HepG2 (cell line): ENCODE results near the gene TRMT1. TPM values are rescaled to one million over a fixed set of nuclear protein-coding genes. Genes with fewer than 3 reads are reported as not detected.

Experiments
- GABPB1 ChIP-seq: IDR thresholded peaks from 2 replicates; pipeline ENCODE4 v1.6.1; 2016; ENCODE audit warnings: mild to moderate bottlenecking, missing genetic modification reagents, moderate library complexity, missing compliant biosample characterization
- IKZF1 ChIP-seq: fragments of 450-650 bp; IDR thresholded peaks from 2 replicates; pipeline ENCODE4 v1.7.1; 2016
- NCOA1 ChIP-seq: sonication (generic); formaldehyde crosslinking; IDR thresholded peaks from 2 replicates; pipeline ENCODE4 v1.9.0; 2021; ENCODE audit warnings: missing genetic modification reagents
- SETDB1 ChIP-seq: sonication (generic); formaldehyde crosslinking; IDR thresholded peaks from 2 replicates; pipeline ENCODE4 v1.5.1; 2020; ENCODE audit warnings: missing genetic modification reagents, mild to moderate bottlenecking, borderline replicate concordance
- TAF15 ChIP-seq: fragments of 200-400 bp; formaldehyde crosslinking; IDR thresholded peaks from one replicate; pipeline ENCODE4 v1.6.1; 2018; ENCODE audit warnings: mild to moderate bottlenecking, low read depth, low read length; ENCODE audit not compliant: poor library complexity, severe bottlenecking
- ZBTB42 ChIP-seq: sonication (generic); formaldehyde crosslinking; IDR thresholded peaks from 2 replicates; pipeline ENCODE4 v1.5.0; 2020; ENCODE audit warnings: mild to moderate bottlenecking, missing genetic modification reagents
- ZKSCAN5 ChIP-seq: sonication (generic); formaldehyde crosslinking; IDR thresholded peaks from 2 replicates; pipeline ENCODE4 v1.5.1; 2020; ENCODE audit warnings: mild to moderate bottlenecking, missing genetic modification reagents
- ZNF264 ChIP-seq: sonication (generic); formaldehyde crosslinking; IDR thresholded peaks from 2 replicates; pipeline ENCODE4 v1.4.0; 2020; ENCODE audit warnings: missing genetic modification reagents
- polyA plus RNA-seq, 8 experiments: library from polyadenylated mRNA; depleted of rRNA in 3 of 8; stranded (reverse) in 7 of 8; unstranded in 1 of 8; fragments of >200 nt; fragmentation: Illumina TruSeq in 4 of 8; extraction: Trizol in 4 of 8; gene quantifications; 2 replicates each; pipeline versions ENCODE4 v1.2.1 to v1.2.3, GENCODE V29; 2011 to 2016; ENCODE audit warnings: low read depth in 4 of 8, missing spikeins in 1 of 8, mixed read lengths in 1 of 8; ENCODE audit not compliant: insufficient read depth in 1 of 8
- total RNA-seq, 5 experiments: library from RNA; depleted of rRNA; stranded (reverse); fragments of >200 nt; fragmentation: Illumina TruSeq; extraction: Trizol; gene quantifications; 2 replicates each; pipeline ENCODE4 v1.2.3, GENCODE V29; 2016; ENCODE audit warnings: low read depth in 1 of 5
- TF ChIP-seq, protein P1 (sequence below): sonication (generic); formaldehyde crosslinking; IDR thresholded peaks from 2 replicates; pipeline ENCODE4 v1.9.0; 2021; ENCODE audit warnings: missing genetic modification reagents, borderline replicate concordance
- TF ChIP-seq, protein P2 (sequence below): sonication (generic); formaldehyde crosslinking; IDR thresholded peaks from 2 replicates; pipeline ENCODE4 v1.4.0; 2020; ENCODE audit warnings: missing genetic modification reagents
- TF ChIP-seq, protein P3 (sequence below): sonication (generic); formaldehyde crosslinking; IDR thresholded peaks from 2 replicates; pipeline ENCODE4 v1.4.0; 2020; ENCODE audit warnings: missing genetic modification reagents
- TF ChIP-seq, protein P4 (sequence below): sonication (generic); formaldehyde crosslinking; IDR thresholded peaks from 2 replicates; pipeline ENCODE4 v1.4.0; 2020; ENCODE audit warnings: mild to moderate bottlenecking, missing genetic modification reagents
- TF ChIP-seq, protein P5 (sequence below): sonication (generic); formaldehyde crosslinking; IDR thresholded peaks from 2 replicates; pipeline ENCODE4 v1.8.0; 2022; ENCODE audit warnings: missing genetic modification reagents, mild to moderate bottlenecking, inconsistent platforms, borderline replicate concordance

Gene TRMT1
- total and polyA plus RNA-seq, 2 of the 13 experiments (the other 11 are each of a cell fraction or from before 2014, with no cell fraction given) = 35.5 to 44.1 TPM

DNA sequence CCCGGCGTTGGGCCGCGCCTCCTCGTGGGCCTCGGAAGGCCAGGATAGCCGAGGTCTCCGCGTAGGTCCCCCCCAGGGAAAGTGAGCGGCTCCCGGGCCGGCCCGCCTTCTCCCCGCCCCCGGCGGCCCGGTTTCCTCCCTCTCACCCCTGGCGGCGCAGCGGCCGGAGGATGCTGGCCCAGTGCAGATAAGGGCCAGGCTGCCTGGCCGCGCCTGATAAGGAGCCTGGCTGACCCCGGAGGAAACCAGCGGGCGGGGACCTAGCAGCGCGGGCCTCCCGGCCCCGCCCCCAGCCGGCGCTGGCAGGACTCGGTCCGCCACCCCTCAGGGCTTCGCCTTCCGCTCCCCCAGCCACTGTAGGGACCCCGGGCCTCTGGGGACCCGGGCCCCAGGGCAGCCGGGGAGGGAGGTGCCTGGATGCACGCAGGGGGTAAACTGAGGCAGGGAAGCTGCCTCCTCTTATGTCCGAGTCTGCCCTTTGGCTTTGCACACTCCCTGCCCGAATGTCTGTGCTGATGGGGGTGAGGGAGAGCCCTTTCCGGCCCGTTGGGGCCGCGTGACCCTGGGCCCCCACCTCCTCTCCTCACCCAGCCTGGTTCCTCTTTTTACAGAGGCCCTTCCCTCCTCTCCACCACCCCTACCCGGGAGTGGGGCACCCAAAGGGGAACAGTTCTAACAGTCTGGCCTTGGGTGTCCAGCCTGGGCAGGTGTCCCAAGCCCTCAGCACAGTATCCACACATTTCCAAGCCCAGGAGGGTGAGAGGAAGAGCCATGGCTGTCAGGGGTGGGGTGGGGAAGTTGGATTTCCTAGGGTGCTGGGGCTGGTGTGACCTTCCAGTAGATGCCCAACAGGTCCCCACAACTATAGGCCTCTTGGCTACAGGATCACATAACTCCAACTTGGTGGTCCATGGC lies 13.6 kb downstream of the TRMT1 start, which contains the start of gene LYL1 (continued):
- TF ChIP-seq, protein P1, sequence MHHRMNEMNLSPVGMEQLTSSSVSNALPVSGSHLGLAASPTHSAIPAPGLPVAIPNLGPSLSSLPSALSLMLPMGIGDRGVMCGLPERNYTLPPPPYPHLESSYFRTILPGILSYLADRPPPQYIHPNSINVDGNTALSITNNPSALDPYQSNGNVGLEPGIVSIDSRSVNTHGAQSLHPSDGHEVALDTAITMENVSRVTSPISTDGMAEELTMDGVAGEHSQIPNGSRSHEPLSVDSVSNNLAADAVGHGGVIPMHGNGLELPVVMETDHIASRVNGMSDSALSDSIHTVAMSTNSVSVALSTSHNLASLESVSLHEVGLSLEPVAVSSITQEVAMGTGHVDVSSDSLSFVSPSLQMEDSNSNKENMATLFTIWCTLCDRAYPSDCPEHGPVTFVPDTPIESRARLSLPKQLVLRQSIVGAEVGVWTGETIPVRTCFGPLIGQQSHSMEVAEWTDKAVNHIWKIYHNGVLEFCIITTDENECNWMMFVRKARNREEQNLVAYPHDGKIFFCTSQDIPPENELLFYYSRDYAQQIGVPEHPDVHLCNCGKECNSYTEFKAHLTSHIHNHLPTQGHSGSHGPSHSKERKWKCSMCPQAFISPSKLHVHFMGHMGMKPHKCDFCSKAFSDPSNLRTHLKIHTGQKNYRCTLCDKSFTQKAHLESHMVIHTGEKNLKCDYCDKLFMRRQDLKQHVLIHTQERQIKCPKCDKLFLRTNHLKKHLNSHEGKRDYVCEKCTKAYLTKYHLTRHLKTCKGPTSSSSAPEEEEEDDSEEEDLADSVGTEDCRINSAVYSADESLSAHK (CRISPR knock-in tag) = no peak
- TF ChIP-seq, protein P2, sequence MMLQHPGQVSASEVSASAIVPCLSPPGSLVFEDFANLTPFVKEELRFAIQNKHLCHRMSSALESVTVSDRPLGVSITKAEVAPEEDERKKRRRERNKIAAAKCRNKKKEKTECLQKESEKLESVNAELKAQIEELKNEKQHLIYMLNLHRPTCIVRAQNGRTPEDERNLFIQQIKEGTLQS (CRISPR knock-in tag) = no peak
- no peak for TF ChIP-seq NCOA1 (CRISPR knock-in tag)
- TF ChIP-seq, protein P3, sequence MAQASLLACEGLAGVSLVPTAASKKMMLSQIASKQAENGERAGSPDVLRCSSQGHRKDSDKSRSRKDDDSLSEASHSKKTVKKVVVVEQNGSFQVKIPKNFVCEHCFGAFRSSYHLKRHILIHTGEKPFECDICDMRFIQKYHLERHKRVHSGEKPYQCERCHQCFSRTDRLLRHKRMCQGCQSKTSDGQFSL = no peak
- no peak for TF ChIP-seq IKZF1
- TF ChIP-seq ZNF264 (CRISPR knock-in tag) = no peak
- TF ChIP-seq GABPB1 (CRISPR knock-in tag) = peak; percentile 64; the same call in 1 of the 2 replicates
- TF ChIP-seq, protein P4, sequence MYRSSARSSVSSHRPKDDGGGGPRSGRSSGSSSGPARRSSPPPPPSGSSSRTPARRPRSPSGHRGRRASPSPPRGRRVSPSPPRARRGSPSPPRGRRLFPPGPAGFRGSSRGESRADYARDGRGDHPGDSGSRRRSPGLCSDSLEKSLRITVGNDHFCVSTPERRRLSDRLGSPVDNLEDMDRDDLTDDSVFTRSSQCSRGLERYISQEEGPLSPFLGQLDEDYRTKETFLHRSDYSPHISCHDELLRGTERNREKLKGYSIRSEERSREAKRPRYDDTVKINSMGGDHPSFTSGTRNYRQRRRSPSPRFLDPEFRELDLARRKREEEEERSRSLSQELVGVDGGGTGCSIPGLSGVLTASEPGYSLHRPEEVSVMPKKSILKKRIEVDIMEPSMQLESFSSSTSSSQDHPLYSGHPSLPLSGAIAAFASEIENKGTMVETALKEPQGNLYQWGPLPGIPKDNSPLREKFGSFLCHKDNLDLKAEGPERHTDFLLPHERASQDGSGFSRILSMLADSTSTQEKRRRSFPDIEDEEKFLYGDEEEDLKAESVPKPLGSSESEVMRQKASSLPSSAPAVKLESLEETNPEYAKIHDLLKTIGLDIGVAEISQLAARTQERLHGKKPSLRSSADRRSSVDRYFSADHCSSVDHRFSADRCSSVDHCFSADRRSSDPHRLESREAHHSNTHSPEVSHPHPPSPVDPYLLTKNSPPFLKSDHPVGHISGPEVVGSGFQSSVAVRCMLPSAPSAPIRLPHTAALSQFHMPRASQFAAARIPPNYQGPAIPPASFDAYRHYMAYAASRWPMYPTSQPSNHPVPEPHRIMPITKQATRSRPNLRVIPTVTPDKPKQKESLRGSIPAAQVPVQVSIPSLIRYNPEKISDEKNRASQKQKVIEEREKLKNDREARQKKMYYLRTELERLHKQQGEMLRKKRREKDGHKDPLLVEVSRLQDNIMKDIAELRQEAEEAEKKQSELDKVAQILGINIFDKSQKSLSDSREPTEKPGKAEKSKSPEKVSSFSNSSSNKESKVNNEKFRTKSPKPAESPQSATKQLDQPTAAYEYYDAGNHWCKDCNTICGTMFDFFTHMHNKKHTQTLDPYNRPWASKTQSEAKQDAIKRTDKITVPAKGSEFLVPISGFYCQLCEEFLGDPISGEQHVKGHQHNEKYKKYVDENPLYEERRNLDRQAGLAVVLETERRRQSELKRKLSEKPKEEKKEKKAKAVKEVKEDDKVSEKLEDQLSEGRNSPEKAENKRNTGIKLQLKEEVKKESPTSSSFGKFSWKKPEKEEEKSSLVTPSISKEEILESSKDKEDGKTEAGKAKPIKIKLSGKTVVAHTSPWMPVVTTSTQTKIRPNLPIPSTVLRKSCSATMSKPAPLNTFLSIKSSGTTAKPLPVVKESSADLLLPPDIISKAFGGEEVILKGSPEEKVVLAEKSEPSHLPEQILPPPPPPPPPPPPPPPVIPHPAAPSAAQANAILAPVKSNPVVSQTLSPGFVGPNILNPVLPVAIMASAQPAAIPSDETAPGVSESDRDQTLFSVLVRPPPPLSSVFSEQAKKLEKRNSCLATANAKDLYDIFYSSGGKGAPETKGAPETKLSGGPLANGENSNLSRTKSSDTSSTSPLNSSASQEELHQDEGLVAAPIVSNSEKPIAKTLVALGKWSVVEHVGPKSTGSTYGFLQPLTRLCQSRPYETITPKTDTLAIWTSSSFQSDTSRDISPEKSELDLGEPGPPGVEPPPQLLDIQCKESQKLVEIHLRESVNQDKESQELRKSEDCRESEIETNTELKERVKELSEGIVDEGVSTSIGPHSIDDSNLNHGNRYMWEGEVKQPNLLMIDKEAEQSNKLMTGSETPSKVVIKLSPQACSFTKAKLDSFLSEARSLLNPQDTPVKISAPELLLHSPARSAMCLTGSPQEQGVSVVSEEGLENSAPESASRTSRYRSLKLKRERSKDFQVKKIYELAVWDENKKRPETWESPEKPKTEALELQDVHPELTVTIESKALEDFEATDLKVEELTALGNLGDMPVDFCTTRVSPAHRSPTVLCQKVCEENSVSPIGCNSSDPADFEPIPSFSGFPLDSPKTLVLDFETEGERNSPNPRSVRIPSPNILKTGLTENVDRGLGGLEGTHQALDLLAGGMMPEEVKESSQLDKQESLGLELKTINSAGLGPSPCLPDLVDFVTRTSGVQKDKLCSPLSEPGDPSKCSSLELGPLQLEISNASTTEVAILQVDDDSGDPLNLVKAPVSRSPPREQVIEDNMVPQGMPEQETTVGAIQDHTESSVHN (CRISPR knock-in tag) = no peak
- 0 out of 2 replicates have a peak, but pooled peaks have one; percentile 50 for TF ChIP-seq ZBTB42 (CRISPR knock-in tag)
- no peak for TF ChIP-seq SETDB1 (CRISPR knock-in tag)
- TF ChIP-seq TAF15 = no peak
- TF ChIP-seq ZKSCAN5 (CRISPR knock-in tag) = no peak
- TF ChIP-seq, protein P5, sequence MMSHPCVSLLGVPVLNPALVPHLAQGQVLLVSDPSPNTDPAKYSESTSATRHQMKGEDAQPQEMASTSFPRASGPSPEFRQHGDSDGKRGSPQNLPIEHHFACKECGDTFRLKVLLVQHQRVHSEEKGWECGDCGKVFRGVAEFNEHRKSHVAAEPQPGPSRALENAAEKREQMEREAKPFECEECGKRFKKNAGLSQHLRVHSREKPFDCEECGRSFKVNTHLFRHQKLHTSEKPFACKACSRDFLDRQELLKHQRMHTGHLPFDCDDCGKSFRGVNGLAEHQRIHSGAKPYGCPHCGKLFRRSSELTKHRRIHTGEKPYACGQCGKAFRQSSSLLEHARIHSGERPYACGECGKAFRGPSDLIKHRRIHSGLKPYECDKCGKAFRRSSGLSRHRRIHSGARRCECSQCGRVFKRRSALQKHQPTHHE (CRISPR knock-in tag) = no peak
